ENCODE measurements around the gene C1QTNF12.

- TF ChIP-seq CTCF (IDR thresholded peaks at IDR 0.05; ENCODE audit: insufficient read depth, low read length, poor library complexity, severe bottlenecking) (no peak), EZH2phosphoT487 (conservative IDR thresholded peaks at IDR 0.05; ENCODE audit: low read length) (no peak)
These were observed 37.3 kb upstream of the C1QTNF12 start for GRCh38 chr1:1283821-1284220.
